Body of pancreas (tissue), 4 donors: Measurements from ENCODE around the gene OR9A4.

Experiments used
- CTCF ChIP-seq, 7 experiments: fragments of 450-650 bp in 4 of 7; fragments of 200-600 bp in 3 of 7; sonication (generic) in 3 of 7; IDR thresholded peaks; one replicate each; pipeline ENCODE4 v1.5.1; 2016 to 2019; ENCODE audit warnings: antibody characterized with exemption in 7 of 7
- POLR2A ChIP-seq, 3 donors: fragments of 450-650 bp; IDR thresholded peaks; one replicate each; pipeline ENCODE4 v1.6.1; 2016; ENCODE audit warnings: antibody characterized with exemption in 3 of 3, mild to moderate bottlenecking in 2 of 3

GRCh38 chr7:141876371-141876770 lies 39.8 kb upstream of the OR9A4 start:
- TF ChIP-seq CTCF (IDR thresholded peaks at IDR 0.05) (no peak), POLR2A (IDR thresholded peaks at IDR 0.05) (no peak)
